Limb (tissue), 2 donors: ENCODE results near the gene ITIH3.
"Not testable (repeated sequence)": the region's sequence is repeated elsewhere in the genome, so short reads cannot be mapped to it uniquely, and the experiment has no call there.

ENCODE experiments used
- DNase-seq, 2 donors: peaks; one replicate each; pipeline ENCODE4 v3.0.0-alpha.2; 2016; ENCODE audit errors: extremely low spot score in 2 of 2

ITIH3 gene

GRCh38 chr3:52794612-52795099 is at the start of gene ITIH3:
Gene ITIH3, plus strand, starts transcription at chr3:52794796. Its CDS starts 8 bp downstream, at chr3:52794804.
- DNase-seq = no peak

GRCh38 chr3:52752045-52752660 is 42.4 kb upstream of the ITIH3 start:
- no peak for DNase-seq

GRCh38 chr3:52754373-52754772 is 40.2 kb upstream of the ITIH3 start:
- DNase-seq = no peak

- no peak for DNase-seq
These were observed 38.5 kb upstream of the ITIH3 start for GRCh38 chr3:52756141-52756540.

GRCh38 chr3:52763466-52763865 is 31.1 kb upstream of the ITIH3 start:
- no peak for DNase-seq

- DNase-seq = no peak
These were observed 24.7 kb upstream of the ITIH3 start for GRCh38 chr3:52769786-52770455.

- DNase-seq = peak; percentile 93 to 94
These were observed 23.9 kb upstream of the ITIH3 start, which contains the start of gene NEK4 for GRCh38 chr3:52770496-52771333. Gene NEK4, minus strand, starts transcription at chr3:52770940. Its CDS starts 194 bp downstream, at chr3:52770746.

GRCh38 chr3:52771334-52771681 is 23.3 kb upstream of the ITIH3 start:
- no peak for DNase-seq

- no peak for DNase-seq
These were observed 22.9 kb upstream of the ITIH3 start for GRCh38 chr3:52771702-52772101.

- no peak for DNase-seq
These were observed 21.1 kb upstream of the ITIH3 start for GRCh38 chr3:52773361-52774065.

- no peak for DNase-seq
These were observed 20.4 kb upstream of the ITIH3 start for GRCh38 chr3:52774066-52774713.

- DNase-seq = no peak
These were observed 19.4 kb upstream of the ITIH3 start for GRCh38 chr3:52774901-52775864.

- DNase-seq = no peak
These were observed 18.7 kb upstream of the ITIH3 start for GRCh38 chr3:52775877-52776276.

GRCh38 chr3:52776486-52776885 is 18.1 kb upstream of the ITIH3 start:
- DNase-seq = not testable (repeated sequence)

- DNase-seq = no peak
These were observed 17.3 kb upstream of the ITIH3 start, which contains the start of gene ITIH1 for GRCh38 chr3:52777127-52777958. Gene ITIH1, plus strand, starts transcription at chr3:52777599. Its CDS starts 17 bp downstream, at chr3:52777616.

GRCh38 chr3:52777959-52778805 is 16.4 kb upstream of the ITIH3 start:
- DNase-seq = no peak

GRCh38 chr3:52779011-52779836 is 15.4 kb upstream of the ITIH3 start:
- DNase-seq = no peak
